Fibroblast of mammary gland (primary cell): Measurements from ENCODE around the gene WDHD1.
"Not testable (repeated sequence)": the region's sequence is repeated elsewhere in the genome, so short reads cannot be mapped to it uniquely, and the experiment has no call there.

Source experiments
- DNase-seq: peaks from one replicate; pipeline ENCODE4 v3.0.0-alpha.2; 2010; ENCODE audit warnings: low read depth
- H3K4me3 ChIP-seq: 2 replicates; pipeline ENCODE4 v1.5.1; 2011; ENCODE audit warnings: low read depth, mild to moderate bottlenecking, low read length, moderate library complexity; ENCODE audit not compliant: control insufficient read depth
- TF ChIP-seq, protein P1 (sequence below): conservative IDR thresholded peaks from 2 replicates; pipeline ENCODE4 v1.5.1; 2011; ENCODE audit warnings: low read depth, low read length, inconsistent platforms; ENCODE audit not compliant: control insufficient read depth, insufficient read depth

WDHD1 gene

DNA sequence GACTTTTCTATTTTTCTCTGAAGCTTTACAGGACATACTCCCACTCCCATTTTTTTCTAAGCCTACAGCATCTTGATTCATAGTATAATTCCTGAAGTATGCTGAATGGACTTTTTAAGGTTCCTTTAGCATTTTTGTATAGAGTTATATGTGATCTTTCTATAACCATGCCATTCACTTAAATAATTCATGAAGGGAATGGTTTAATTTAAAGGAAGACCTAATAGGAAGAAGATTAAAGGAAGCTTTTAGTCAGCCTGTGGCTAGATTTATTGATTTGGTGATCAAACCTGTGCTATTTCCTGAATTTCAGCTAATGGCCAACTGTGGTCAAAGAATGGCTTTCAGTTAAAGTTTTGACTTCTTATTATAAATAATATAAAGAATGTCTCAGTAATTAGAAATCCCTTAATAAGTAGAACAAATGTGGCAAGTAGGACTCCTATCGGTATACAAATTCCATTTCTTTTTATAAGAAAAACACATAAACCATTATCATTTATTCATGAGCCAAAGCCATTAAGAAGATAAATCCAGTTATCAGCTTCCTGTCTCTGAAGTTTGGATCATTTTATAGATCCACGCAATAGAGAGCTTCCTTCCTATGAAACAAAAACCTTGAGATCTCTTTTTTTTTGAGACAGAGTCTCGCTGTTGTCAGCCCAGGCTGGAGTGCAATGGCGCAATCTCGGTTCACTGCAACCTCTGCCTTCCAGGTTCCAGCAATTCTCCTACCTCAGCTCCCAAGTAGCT, 20.6 kb upstream of the WDHD1 start:
- TF ChIP-seq, protein P1, sequence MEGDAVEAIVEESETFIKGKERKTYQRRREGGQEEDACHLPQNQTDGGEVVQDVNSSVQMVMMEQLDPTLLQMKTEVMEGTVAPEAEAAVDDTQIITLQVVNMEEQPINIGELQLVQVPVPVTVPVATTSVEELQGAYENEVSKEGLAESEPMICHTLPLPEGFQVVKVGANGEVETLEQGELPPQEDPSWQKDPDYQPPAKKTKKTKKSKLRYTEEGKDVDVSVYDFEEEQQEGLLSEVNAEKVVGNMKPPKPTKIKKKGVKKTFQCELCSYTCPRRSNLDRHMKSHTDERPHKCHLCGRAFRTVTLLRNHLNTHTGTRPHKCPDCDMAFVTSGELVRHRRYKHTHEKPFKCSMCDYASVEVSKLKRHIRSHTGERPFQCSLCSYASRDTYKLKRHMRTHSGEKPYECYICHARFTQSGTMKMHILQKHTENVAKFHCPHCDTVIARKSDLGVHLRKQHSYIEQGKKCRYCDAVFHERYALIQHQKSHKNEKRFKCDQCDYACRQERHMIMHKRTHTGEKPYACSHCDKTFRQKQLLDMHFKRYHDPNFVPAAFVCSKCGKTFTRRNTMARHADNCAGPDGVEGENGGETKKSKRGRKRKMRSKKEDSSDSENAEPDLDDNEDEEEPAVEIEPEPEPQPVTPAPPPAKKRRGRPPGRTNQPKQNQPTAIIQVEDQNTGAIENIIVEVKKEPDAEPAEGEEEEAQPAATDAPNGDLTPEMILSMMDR: no peak
- no peak for DNase-seq
- H3K4me3 ChIP-seq: no peak overlapping the region

DNA sequence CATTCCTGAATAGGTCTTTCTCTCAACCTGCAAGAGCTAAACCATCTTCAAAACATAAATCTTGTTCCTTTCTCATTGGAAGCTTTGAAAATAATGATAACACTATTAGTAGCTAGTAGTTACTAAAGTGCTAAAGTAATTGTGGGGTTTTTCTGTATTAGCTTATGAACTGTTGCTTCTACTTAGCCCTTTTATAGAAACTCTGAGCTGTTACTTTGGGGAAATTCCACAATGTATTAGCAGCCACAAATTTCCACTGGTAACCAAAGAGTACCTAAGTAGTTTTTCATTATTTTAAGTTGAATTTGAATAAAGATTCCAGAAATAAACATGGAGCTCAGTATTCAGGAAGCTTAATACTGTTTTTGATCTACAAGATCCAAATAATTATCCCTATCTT, 18.2 kb upstream of the WDHD1 start:
- TF ChIP-seq, protein P1: no peak
- DNase-seq: no peak
- no peak overlapping the region for H3K4me3 ChIP-seq

DNA sequence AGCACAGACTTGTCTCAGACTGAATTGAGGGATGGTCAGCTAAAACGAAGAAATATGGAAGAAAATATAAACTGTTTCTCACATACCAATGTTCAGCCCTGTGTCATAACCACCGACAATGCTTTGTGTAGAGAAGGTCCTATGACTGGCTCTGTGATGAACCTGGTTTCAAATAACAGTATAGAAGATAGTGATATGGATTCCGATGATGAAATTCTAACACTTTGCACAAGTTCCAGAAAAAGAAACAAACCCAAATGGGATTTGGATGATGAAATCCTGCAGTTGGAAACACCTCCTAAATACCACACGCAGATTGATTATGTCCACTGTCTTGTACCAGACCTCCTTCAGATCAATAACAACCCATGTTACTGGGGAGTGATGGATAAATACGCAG, 16.6 kb upstream of the WDHD1 start:
- TF ChIP-seq, protein P1: no peak
- no peak overlapping the region for H3K4me3 ChIP-seq
- peak; percentile 20 for DNase-seq

DNA sequence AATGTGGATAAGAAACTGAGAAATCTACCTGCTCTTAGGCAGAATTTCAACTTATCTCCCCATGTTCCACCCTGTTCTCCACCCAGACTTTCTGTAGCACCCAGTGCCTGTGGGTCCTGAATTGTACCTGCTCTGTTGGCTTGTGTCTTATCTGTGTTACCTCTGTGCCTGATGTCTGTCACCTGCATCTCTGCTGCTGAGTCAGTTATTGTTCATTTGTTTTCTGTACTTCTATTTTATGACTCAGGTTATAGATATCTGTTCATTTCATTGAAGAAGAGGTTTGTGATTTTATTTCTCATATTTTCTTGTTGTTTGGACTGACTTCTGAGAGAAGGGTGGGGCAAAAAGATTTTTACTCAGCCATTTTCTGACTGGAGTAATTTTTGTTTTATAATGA, 11.8 kb upstream of the WDHD1 start:
- TF ChIP-seq, protein P1: no peak
- peak; percentile 24 for DNase-seq
- H3K4me3 ChIP-seq: no peak overlapping the region

DNA sequence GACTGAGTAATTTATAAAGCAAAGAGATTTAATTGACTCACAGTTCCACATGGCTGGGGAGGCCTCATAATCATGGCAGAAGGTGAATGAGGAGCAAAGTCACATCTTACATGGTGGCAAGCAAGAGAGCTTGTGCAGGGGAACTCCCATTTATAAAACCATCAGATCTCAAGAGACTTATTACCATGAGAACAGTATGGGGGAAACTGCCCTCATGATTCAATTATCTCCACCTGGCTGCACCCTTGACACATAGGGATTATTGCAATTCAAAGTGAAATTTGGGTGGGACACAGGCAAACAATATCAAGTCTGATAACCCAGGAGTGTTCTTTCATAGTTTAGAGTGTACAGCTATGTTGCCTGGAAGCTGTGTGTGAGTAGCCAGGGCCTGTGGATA, 11.1 kb upstream of the WDHD1 start:
- H3K4me3 ChIP-seq: not testable (repeated sequence)

DNA sequence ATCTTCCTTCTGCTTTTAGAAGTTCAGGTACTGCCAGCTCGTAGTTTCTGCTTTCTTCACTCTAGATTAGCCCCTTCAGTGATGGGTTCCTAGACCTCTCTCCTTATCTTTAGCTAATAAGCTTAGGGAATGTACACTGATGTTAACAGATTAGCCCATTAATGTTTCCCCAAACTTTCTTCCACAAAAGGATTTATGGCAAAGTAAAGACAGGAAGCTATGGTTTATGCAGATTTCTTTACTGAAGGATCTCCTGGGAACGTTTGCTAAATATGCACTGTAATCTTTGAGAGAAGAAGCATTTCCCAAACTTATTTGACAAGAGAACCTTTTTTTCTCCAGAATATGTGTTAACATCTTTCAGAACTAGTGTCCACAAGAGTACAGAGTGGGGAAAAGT, 4.3 kb upstream of the WDHD1 start:
- TF ChIP-seq, protein P1: no peak
- H3K4me3 ChIP-seq: no peak overlapping the region
- no peak for DNase-seq

More for the DNA sequence above, 11.1 kb upstream of the WDHD1 start:
- DNase-seq: not testable (repeated sequence)

DNA sequence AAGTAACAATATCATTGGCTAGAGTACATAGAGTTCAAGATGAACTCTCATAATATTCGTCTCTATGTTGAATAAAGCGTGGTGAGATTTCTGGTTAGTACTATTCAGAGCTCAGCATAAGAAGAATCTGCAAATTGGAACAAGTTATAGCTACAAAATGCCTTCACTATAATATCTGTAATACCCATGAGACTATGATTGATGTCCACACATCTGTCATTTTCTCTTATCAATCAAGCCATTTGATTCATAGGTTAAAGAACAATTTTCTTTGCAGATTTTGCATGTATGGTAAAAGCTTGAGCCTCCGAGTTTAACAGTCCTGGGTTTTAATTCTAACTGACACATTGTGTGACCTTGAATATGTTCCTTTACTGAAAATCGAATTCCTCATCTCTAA, 1.6 kb upstream of the WDHD1 start:
- DNase-seq: no peak
- TF ChIP-seq, protein P1: no peak
- H3K4me3 ChIP-seq: peak overlapping the region; percentile 63
